Measurements from ENCODE around the gene MEX3D. TPM values are rescaled to one million over a fixed set of nuclear protein-coding genes. Genes with fewer than 3 reads are reported as not detected.

The MEX3D gene
- total and polyA plus RNA-seq, 2 donors (not counting 1 experiment from before 2014, with no cell fraction given), result 0.73 to 3.0 TPM

GRCh38 chr19:1527650-1528309, 40.3 kb downstream of the MEX3D start:
- TF ChIP-seq EZH2 (IDR thresholded peaks at IDR 0.05; ENCODE audit: borderline replicate concordance, insufficient read depth, low read depth, low read length, poor library complexity, severe bottlenecking), result no peak
- TF ChIP-seq CTCF (IDR thresholded peaks at IDR 0.05), result no peak

DNA sequence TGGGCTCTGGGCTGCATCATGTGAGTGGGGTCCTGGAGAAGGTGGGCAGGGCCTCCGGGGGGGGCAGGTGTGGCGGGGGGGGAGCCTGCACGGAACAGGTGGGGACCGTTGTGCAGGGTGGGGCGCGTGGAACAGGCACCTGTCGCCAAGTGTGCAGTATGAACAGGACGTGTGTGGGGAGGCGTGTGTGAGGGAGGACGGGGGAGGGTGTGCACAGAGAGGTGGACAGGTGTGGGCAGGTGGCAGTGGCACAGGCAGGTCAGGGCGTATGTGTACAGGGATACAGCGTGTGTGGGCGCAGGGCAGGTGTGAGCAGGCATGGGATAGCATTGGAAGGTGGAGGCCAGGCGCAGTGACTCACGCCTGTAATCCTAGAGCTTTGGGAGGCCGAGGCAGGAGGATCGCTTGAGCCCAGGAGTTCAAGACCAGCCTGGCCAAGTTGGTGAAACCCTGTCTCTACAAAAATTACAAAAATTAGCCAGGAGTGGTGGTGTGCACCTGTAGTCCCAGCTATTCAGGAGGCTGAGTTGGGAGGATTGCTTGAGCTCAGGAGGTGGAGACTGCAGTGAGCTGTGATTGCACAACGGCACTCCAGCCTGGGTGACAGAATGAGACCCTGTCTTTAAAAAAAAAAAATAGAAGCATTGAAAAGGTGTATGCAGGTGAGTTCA, 41.0 kb downstream of the MEX3D start:
- Mint-ChIP-seq H3K4me3 (no peak overlapping the region), H3K27me3 (peaks cover 43% of the 10 kb centered on the region), H3K9me3 (ENCODE audit: insufficient read depth) (no peaks in the 10 kb centered on the region), H3K4me1 (peaks cover 7% of the 10 kb centered on the region), H3K27ac (no peak overlapping the region)
- no peaks in the 10 kb centered on the region for H3K36me3 ChIP-seq (replicated peaks in 1 of 2; ENCODE audit: control extremely low read depth in 1 of 2, control insufficient read depth in 1 of 2, extremely low read depth in 1 of 2, insufficient read depth in 2 of 2, low read length in 1 of 2)
- peaks cover 0 to 7% (median 0%) of the 10 kb centered on the region in 3 donors for H3K9me3 ChIP-seq (ENCODE audit: control extremely low read depth in 1 of 3, control insufficient read depth in 2 of 3, insufficient read depth in 1 of 3, low read length in 2 of 3)
- no peak for ATAC-seq (ENCODE audit: low read depth)
- TF ChIP-seq CTCF (IDR thresholded peaks at IDR 0.05) (no peak), EZH2 (IDR thresholded peaks at IDR 0.05; ENCODE audit: borderline replicate concordance, insufficient read depth, low read depth, low read length, poor library complexity, severe bottlenecking) (no peak)
- DNase-seq, result no peak
- H4K20me1 ChIP-seq (ENCODE audit: control insufficient read depth, insufficient read depth, low read length, poor library complexity, severe bottlenecking), result no peaks in the 10 kb centered on the region
- H3K4me3 ChIP-seq (ENCODE audit: control extremely low read depth in 1 of 5, extremely low read depth in 1 of 5, insufficient read depth in 1 of 5, low read depth in 2 of 5, low read length in 4 of 5), result no peak overlapping the region
- peaks cover 0 to 36% (median 14%) of the 10 kb centered on the region in 4 experiments for H3K27me3 ChIP-seq (replicated peaks in 1 of 4; ENCODE audit: control extremely low read depth in 1 of 4, control insufficient read depth in 3 of 4, insufficient read depth in 4 of 4, low read length in 3 of 4)
- H3K9ac ChIP-seq (ENCODE audit: low read length), result no peak overlapping the region
- CTCF ChIA-PET, result no interaction called here
- intact Hi-C loops (cut with micrococcal nuclease), result no loop called here
- WGBS (ENCODE audit: insufficient coverage), result 82% methylated on average over 17 of the region's 18 CpGs
- H2AFZ ChIP-seq (ENCODE audit: insufficient read depth, low read depth, low read length, poor library complexity, severe bottlenecking), result no peak overlapping the region
- H3K79me2 ChIP-seq (ENCODE audit: control insufficient read depth, insufficient read depth, low read length), result no peaks in the 10 kb centered on the region
- H3K27ac ChIP-seq (ENCODE audit: low read length in 2 of 2), result no peak overlapping the region
- H3K4me1 ChIP-seq (ENCODE audit: control insufficient read depth in 2 of 2, insufficient read depth in 2 of 2, low read length in 2 of 2), result peaks cover 3 to 8% of the 10 kb centered on the region in 2 donors
- H3K4me2 ChIP-seq (replicated peaks; ENCODE audit: low read depth, low read length, poor library complexity, severe bottlenecking), result no peak overlapping the region
- POLR2A ChIA-PET, result no interaction called here

More at GRCh38 chr19:1527650-1528309, 40.3 kb downstream of the MEX3D start:
- Histone ChIP-seq H3K9ac (ENCODE audit: low read length) (no peak overlapping the region), H2AFZ (ENCODE audit: insufficient read depth, low read depth, low read length, poor library complexity, severe bottlenecking) (no peak overlapping the region), H3K36me3 (replicated peaks in 1 of 2; ENCODE audit: control extremely low read depth in 1 of 2, control insufficient read depth in 1 of 2, extremely low read depth in 1 of 2, insufficient read depth in 2 of 2, low read length in 1 of 2) (no peaks in the 10 kb centered on the region), H3K4me1 (ENCODE audit: control insufficient read depth in 2 of 2, insufficient read depth in 2 of 2, low read length in 2 of 2) (peaks cover 3 to 8% of the 10 kb centered on the region in 2 donors), H3K79me2 (ENCODE audit: control insufficient read depth, insufficient read depth, low read length) (no peaks in the 10 kb centered on the region), H3K4me2 (replicated peaks; ENCODE audit: low read depth, low read length, poor library complexity, severe bottlenecking) (no peak overlapping the region), H4K20me1 (ENCODE audit: control insufficient read depth, insufficient read depth, low read length, poor library complexity, severe bottlenecking) (no peaks in the 10 kb centered on the region), H3K4me3 (ENCODE audit: control extremely low read depth in 1 of 5, extremely low read depth in 1 of 5, insufficient read depth in 1 of 5, low read depth in 2 of 5, low read length in 4 of 5) (no peak overlapping the region), H3K9me3 (ENCODE audit: control extremely low read depth in 1 of 3, control insufficient read depth in 2 of 3, insufficient read depth in 1 of 3, low read length in 2 of 3) (peaks cover 0 to 7% (median 0%) of the 10 kb centered on the region in 3 donors), H3K27me3 (replicated peaks in 1 of 4; ENCODE audit: control extremely low read depth in 1 of 4, control insufficient read depth in 3 of 4, insufficient read depth in 4 of 4, low read length in 3 of 4) (peaks cover 0 to 34% (median 14%) of the 10 kb centered on the region in 4 experiments), H3K27ac (ENCODE audit: low read length in 2 of 2) (no peak overlapping the region)
- 86% methylated on average over 26 of the region's 27 CpGs for WGBS (ENCODE audit: insufficient coverage)
- POLR2A ChIA-PET, result no interaction called here
- intact Hi-C loops (cut with micrococcal nuclease), result no loop called here
- Mint-ChIP-seq H3K4me1 (peaks cover 7% of the 10 kb centered on the region), H3K9me3 (ENCODE audit: insufficient read depth) (no peaks in the 10 kb centered on the region), H3K27ac (no peak overlapping the region), H3K4me3 (no peak overlapping the region), H3K27me3 (peaks cover 43% of the 10 kb centered on the region)
- DNase-seq (no peak), ATAC-seq (ENCODE audit: low read depth) (no peak)
- CTCF ChIA-PET, result no interaction called here
